Rectal smooth muscle tissue (tissue), 1 donor: ENCODE results near the gene CRABP2.

Experiments
- H3K27ac ChIP-seq: one replicate; pipeline ENCODE4 v1.7.0; 2013; ENCODE audit warnings: low read depth, low read length, inconsistent platforms
- H3K27me3 ChIP-seq: one replicate; pipeline ENCODE4 v1.7.0; 2013; ENCODE audit warnings: low read length; ENCODE audit not compliant: control insufficient read depth, insufficient read depth
- H3K36me3 ChIP-seq: one replicate; pipeline ENCODE4 v1.7.0; 2013; ENCODE audit warnings: low read length; ENCODE audit not compliant: control insufficient read depth, insufficient read depth
- H3K4me1 ChIP-seq: one replicate; pipeline ENCODE4 v1.7.0; 2013; ENCODE audit warnings: low read length; ENCODE audit not compliant: control insufficient read depth, insufficient read depth
- H3K4me3 ChIP-seq: one replicate; pipeline ENCODE4 v1.7.0; 2013; ENCODE audit warnings: low read length
- H3K9ac ChIP-seq: one replicate; pipeline ENCODE4 v1.7.0; 2013; ENCODE audit warnings: low read length

CRABP2 gene

DNA sequence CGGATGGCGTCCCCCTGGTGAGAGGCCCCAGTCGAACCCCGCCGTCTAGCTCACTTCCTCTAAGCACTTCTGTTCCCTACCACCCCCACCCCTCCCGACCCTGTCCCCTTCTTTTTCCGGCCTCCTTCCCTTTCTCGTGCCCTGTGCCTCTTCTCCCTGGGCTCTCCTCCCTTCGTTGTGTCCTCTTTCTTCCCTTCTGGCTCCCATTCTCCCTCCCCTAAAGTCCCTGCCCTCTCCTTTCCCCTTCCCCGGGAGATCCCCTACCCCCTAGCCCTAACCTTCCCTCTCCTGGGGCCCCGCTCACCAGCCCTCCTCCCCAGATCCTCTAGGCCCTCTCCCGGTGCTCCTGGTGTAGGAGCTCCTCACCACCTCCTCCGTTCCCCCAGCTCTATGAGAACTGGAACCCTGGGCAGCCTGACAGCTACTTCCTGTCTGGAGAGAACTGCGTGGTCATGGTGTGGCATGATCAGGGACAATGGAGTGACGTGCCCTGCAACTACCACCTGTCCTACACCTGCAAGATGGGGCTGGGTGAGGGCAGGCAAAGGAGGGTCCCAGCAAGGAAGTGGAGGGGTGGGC lies 47.6 kb downstream of the CRABP2 start:
- no peak overlapping the region for H3K27ac ChIP-seq
- H3K36me3 ChIP-seq: no peaks in the 10 kb centered on the region
- peaks cover 28% of the 10 kb centered on the region for H3K4me1 ChIP-seq
- H3K9ac ChIP-seq: no peak overlapping the region
- H3K27me3 ChIP-seq: peaks cover 5% of the 10 kb centered on the region
- peak overlapping the region; percentile 56 for H3K4me3 ChIP-seq

DNA sequence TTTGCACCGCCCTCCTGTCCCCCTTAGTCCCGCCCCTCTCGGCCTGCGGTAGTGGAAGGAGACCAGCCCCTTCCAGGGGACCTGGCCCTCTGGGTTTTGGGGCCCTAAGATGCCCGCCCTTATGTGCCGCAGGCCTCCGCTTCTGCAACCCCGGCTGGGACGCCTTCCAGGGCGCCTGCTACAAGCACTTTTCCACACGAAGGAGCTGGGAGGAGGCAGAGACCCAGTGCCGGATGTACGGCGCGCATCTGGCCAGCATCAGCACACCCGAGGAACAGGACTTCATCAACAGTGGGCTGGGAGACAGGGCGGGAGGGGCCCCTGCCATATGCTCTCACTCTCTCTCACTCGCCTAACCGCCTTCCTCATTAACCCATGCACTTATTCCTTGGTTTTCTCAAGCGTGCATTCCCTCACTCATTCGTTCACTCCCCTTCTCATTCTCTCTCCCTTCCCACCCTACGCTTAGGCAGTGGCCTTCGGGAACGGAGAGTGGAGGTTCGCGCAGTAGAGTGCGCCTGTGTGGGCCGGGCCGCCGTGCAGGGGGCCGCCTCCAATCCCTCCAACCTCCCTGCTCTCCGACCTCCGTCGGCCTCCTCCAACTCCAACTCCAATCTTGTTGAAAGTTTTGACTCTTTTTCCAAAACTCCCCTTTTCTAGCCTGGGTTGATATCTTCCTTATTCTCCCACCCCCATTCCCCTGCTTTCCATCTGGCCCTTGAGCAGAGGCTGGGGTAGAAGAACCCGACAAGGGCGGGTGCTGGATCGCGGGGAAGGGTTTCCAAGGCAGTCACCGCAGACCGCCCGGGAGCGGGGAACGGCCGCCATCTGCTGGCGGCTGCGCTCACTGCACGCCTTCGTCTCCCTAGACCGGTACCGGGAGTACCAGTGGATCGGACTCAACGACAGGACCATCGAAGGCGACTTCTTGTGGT lies 48.3 kb downstream of the CRABP2 start:
- Histone ChIP-seq H3K27me3 (peaks cover 5% of the 10 kb centered on the region), H3K9ac (no peak overlapping the region), H3K4me1 (peaks cover 20% of the 10 kb centered on the region), H3K36me3 (no peaks in the 10 kb centered on the region), H3K27ac (no peak overlapping the region), H3K4me3 (peak overlapping the region; percentile 56)

- H3K4me3 ChIP-seq: no peak overlapping the region
- H3K36me3 ChIP-seq: no peaks in the 10 kb centered on the region
- no peak overlapping the region for H3K27ac ChIP-seq
- H3K9ac ChIP-seq: no peak overlapping the region
- peaks cover 5% of the 10 kb centered on the region for H3K27me3 ChIP-seq
- peaks cover 16% of the 10 kb centered on the region for H3K4me1 ChIP-seq
Observed at GRCh38 chr1:156655904-156656516, 49.4 kb downstream of the CRABP2 start.

DNA sequence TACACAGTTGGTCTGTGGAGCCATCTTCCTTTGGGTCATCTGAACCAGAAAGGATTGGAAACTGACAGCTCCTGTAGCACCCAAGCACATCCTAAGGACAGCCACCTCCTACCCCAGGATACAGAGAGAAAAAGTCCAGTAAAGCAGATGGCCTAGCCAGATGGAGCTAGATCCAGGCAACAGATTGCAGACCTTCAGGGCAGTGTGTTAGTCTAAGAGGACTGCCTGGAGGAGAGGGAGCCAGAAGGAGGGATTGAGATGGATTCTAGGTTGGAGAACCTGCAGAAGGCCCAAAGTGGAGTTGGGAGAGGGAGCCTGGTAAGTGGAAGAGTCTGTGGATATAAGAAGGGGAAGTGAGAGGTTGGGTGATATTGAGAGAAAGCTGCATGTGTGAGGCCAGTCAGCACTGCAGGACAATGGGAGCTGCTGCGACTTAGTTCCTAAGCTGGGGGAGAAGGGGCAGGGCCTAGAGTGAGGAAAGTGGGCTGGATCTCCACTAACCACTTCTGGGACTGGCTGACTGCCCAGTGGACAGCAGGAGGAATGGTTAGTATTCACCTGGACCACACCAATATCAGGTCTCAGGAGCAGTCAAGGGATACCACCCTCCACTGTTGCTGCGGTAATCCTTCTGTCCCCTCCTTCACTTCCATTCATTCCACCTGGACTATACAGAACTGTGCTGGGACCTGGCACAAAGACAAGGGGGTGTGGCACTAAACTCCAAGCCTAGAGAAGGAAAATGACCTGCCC lies 50.1 kb downstream of the CRABP2 start:
- peaks cover 5% of the 10 kb centered on the region for H3K27me3 ChIP-seq
- no peaks in the 10 kb centered on the region for H3K36me3 ChIP-seq
- H3K4me3 ChIP-seq: no peak overlapping the region
- H3K4me1 ChIP-seq: peaks cover 11% of the 10 kb centered on the region
- no peak overlapping the region for H3K27ac ChIP-seq
- H3K9ac ChIP-seq: no peak overlapping the region

- H3K9ac ChIP-seq: no peak overlapping the region
- peaks cover 5% of the 10 kb centered on the region for H3K27me3 ChIP-seq
- peaks cover 6% of the 10 kb centered on the region for H3K4me1 ChIP-seq
- H3K4me3 ChIP-seq: no peak overlapping the region
- no peaks in the 10 kb centered on the region for H3K36me3 ChIP-seq
- H3K27ac ChIP-seq: no peak overlapping the region
Observed at GRCh38 chr1:156654700-156655099, 50.7 kb downstream of the CRABP2 start.

DNA sequence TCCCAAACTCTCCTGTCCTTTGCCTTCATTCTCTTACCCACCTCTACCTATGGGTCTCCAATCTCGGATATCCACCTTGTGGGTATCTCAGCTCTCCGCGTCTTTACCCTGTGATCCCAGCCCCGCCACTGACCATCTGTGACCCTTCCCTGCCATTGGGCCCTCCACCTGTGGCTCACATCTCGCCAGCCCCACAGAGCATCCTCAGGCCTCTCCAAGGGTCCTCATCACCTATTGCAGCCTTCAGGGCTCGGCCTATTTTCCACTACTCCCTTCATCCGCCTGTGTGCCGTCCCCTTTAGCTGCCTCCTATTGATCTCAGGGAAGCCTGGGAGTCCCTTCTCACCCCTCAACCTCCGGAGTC lies 52.4 kb downstream of the CRABP2 start:
- peaks cover 5% of the 10 kb centered on the region for H3K27me3 ChIP-seq
- H3K27ac ChIP-seq: no peak overlapping the region
- H3K4me3 ChIP-seq: no peak overlapping the region
- no peaks in the 10 kb centered on the region for H3K36me3 ChIP-seq
- H3K9ac ChIP-seq: no peak overlapping the region
- H3K4me1 ChIP-seq: peaks cover 3% of the 10 kb centered on the region

GRCh38 chr1:156652131-156652991 lies 53.0 kb downstream of the CRABP2 start:
- no peaks in the 10 kb centered on the region for H3K36me3 ChIP-seq
- H3K4me3 ChIP-seq: no peak overlapping the region
- peaks cover 3% of the 10 kb centered on the region for H3K4me1 ChIP-seq
- H3K9ac ChIP-seq: no peak overlapping the region
- H3K27me3 ChIP-seq: peaks cover 11% of the 10 kb centered on the region
- H3K27ac ChIP-seq: no peak overlapping the region
